B cell (primary cell): ENCODE results near the gene RNLS. TPM values are rescaled to one million over a fixed set of nuclear protein-coding genes. Genes with fewer than 3 reads are reported as not detected.
A peak's percentile ranks its signal among the peaks of the same experiment; 100 is the strongest.

Experiments used
- ATAC-seq: fragments of 200-7000 bp; cut with Tn5 transposase; one replicate; pipeline ENCODE4 v1.10.0; 2021; ENCODE audit warnings: low read depth, mild to moderate bottlenecking, moderate number of reproducible peaks, moderate library complexity
- CTCF ChIA-PET: fragments of 350-600 bp; sonication (Branson Sonifier 250); formaldehyde crosslinking; loops from one replicate; lab custom pipeline; 2021; ENCODE audit warnings: antibody characterized with exemption, inconsistent platforms; lab: Charles Lee
- POLR2A ChIA-PET: fragments of 350-600 bp; sonication (Branson Sonifier 250); formaldehyde crosslinking; loops from one replicate; lab custom pipeline; 2021; ENCODE audit warnings: antibody characterized with exemption; lab: Charles Lee
- DNase-seq: peaks from one replicate; pipeline ENCODE4 v3.0.0; 2013
- H2AFZ ChIP-seq: 2 replicates; pipeline ENCODE4 v1.6.1; 2012; ENCODE audit warnings: mild to moderate bottlenecking, low read depth, low read length; ENCODE audit not compliant: insufficient read depth, poor library complexity, severe bottlenecking
- H3K27ac ChIP-seq, 2 donors: 1 replicate in 1 of 2; 2 replicates in 1 of 2; pipeline ENCODE4 v1.5.1; 2012 to 2013; ENCODE audit warnings: low read length in 2 of 2, mild to moderate bottlenecking in 2 of 2, moderate library complexity in 1 of 2
- H3K27me3 ChIP-seq, 4 experiments: fragments of 200-600 bp in 1 of 4; sonication (generic) in 1 of 4; replicated peaks in 1 of 4; 1 replicate in 2 of 4; 2 replicates in 2 of 4; pipeline versions ENCODE4 v1.6.1 to v1.7.0; 2013 to 2016; ENCODE audit warnings: low read length in 3 of 4, mild to moderate bottlenecking in 2 of 4, mixed read lengths in 1 of 4, moderate library complexity in 1 of 4; ENCODE audit not compliant: insufficient read depth in 4 of 4, control insufficient read depth in 3 of 4; ENCODE audit errors: control extremely low read depth in 1 of 4
- H3K36me3 ChIP-seq, 2 experiments: replicated peaks in 1 of 2; 1 replicate in 1 of 2; 2 replicates in 1 of 2; pipeline versions ENCODE4 v1.6.1 to v1.7.1; 2013; ENCODE audit warnings: low read length in 1 of 2; ENCODE audit not compliant: insufficient read depth in 2 of 2, control insufficient read depth in 1 of 2; ENCODE audit errors: control extremely low read depth in 1 of 2, extremely low read depth in 1 of 2
- H3K4me1 ChIP-seq, 2 donors: fragments of 200-600 bp in 1 of 2; sonication (generic) in 1 of 2; 1 replicate in 1 of 2; 2 replicates in 1 of 2; pipeline versions ENCODE4 v1.5.1 to v1.6.1; 2013 to 2017; ENCODE audit warnings: low read length in 2 of 2; ENCODE audit not compliant: control insufficient read depth in 2 of 2, insufficient read depth in 2 of 2
- H3K4me2 ChIP-seq: replicated peaks from 2 replicates; pipeline ENCODE3; 2012; ENCODE audit warnings: mild to moderate bottlenecking, low read depth, low read length; ENCODE audit not compliant: poor library complexity, severe bottlenecking
- H3K4me3 ChIP-seq, 5 experiments: fragments of 200-600 bp in 1 of 5; sonication (generic) in 1 of 5; 1 replicate in 3 of 5; 2 replicates in 2 of 5; pipeline versions ENCODE4 v1.5.1 to v1.7.0; 2011 to 2016; ENCODE audit warnings: low read length in 4 of 5, mild to moderate bottlenecking in 4 of 5, low read depth in 2 of 5, control low read depth in 1 of 5, moderate library complexity in 1 of 5; ENCODE audit not compliant: insufficient read depth in 1 of 5; ENCODE audit errors: control extremely low read depth in 1 of 5, extremely low read depth in 1 of 5
- H3K79me2 ChIP-seq: fragments of 200-600 bp; sonication (generic); one replicate; pipeline ENCODE4 v1.6.0; 2016; ENCODE audit warnings: low read length; ENCODE audit not compliant: control insufficient read depth, insufficient read depth
- H3K9ac ChIP-seq: fragments of 200-600 bp; sonication (generic); 2 replicates; pipeline ENCODE4 v1.6.1; 2017; ENCODE audit warnings: mild to moderate bottlenecking, low read length, moderate library complexity
- H3K9me3 ChIP-seq, 3 donors: one replicate each; pipeline versions ENCODE4 v1.6.1 to v1.7.1; 2013; ENCODE audit warnings: low read length in 2 of 3; ENCODE audit not compliant: control insufficient read depth in 2 of 3, insufficient read depth in 1 of 3; ENCODE audit errors: control extremely low read depth in 1 of 3
- H4K20me1 ChIP-seq: 2 replicates; pipeline ENCODE4 v1.6.0; 2012; ENCODE audit warnings: mild to moderate bottlenecking, low read length; ENCODE audit not compliant: insufficient read depth, control insufficient read depth, poor library complexity, severe bottlenecking
- H3K27ac Mint-ChIP-seq: one replicate; pipeline ENCODE4 v1.8.0; 2021; ENCODE audit warnings: mixed read lengths
- H3K27me3 Mint-ChIP-seq: one replicate; pipeline ENCODE4 v1.8.0; 2021; ENCODE audit warnings: mixed read lengths
- H3K4me1 Mint-ChIP-seq: one replicate; pipeline ENCODE4 v1.8.0; 2021; ENCODE audit warnings: mixed read lengths
- H3K4me3 Mint-ChIP-seq: one replicate; pipeline ENCODE4 v1.8.0; 2021; ENCODE audit warnings: mixed read lengths
- H3K9me3 Mint-ChIP-seq: one replicate; pipeline ENCODE4 v1.8.0; 2022; ENCODE audit warnings: mixed read lengths; ENCODE audit not compliant: insufficient read depth
- CTCF ChIP-seq: fragments of 200-600 bp; IDR thresholded peaks from one replicate; pipeline ENCODE4 v1.8.0; 2022; ENCODE audit warnings: antibody characterized with exemption, mild to moderate bottlenecking
- EZH2 ChIP-seq: IDR thresholded peaks from 2 replicates; pipeline ENCODE4 v1.6.1; 2012; ENCODE audit warnings: borderline replicate concordance, low read depth, mild to moderate bottlenecking, moderate library complexity, low read length; ENCODE audit not compliant: insufficient read depth, poor library complexity, severe bottlenecking
- WGBS: methylation state at CpG from one replicate; pipeline ENCODE4 v1.1.5; 2013; ENCODE audit warnings: missing lambda C conversion rate; ENCODE audit not compliant: insufficient coverage; 5-methylcytosine and 5-hydroxymethylcytosine counted together
- intact Hi-C: fragments of 100-400 bp; cut with micrococcal nuclease; formaldehyde crosslinking; loops from one replicate; pipeline ENCODE4 v1.10.0; 2022
- polyA plus RNA-seq: library from polyadenylated mRNA; depleted of rRNA; stranded (reverse); fragments of >200 nt; gene quantifications from 2 replicates; pipeline ENCODE4 v1.2.3, GENCODE V29; 2012
- total RNA-seq, 2 donors: library from RNA; stranded (reverse); fragments of 120-200 nt in 1 of 2; gene quantifications; 1 replicate in 1 of 2; 2 replicates in 1 of 2; pipeline versions ENCODE4 v1.2.3 to v1.2.4, GENCODE V29; 2013 to 2022

Gene RNLS
- total and polyA plus RNA-seq, 2 donors (not counting 1 experiment from before 2014, with no cell fraction given) = 3.5 to 7.5 TPM

GRCh38 chr10:88346144-88346977, 236.8 kb downstream of the RNLS start:
- ChIA-PET CTCF (interaction anchor here (0.8 to 1.0 kb wide), 3 partner anchors 27 to 232 kb away, joined by 3 read pairs; no protein-coding TSS in a partner anchor), POLR2A (no interaction called here)
- Histone ChIP-seq H3K79me2 (no peaks in the 10 kb centered on the region), H3K4me3 (no peak overlapping the region), H3K4me2 (peak overlapping the region; percentile 5), H3K4me1 (peaks cover 8 to 30% of the 10 kb centered on the region in 2 donors), H3K9ac (no peak overlapping the region), H3K36me3 (no peaks in the 10 kb centered on the region), H2AFZ (peak overlapping the region; percentile 24), H3K9me3 (no peaks in the 10 kb centered on the region), H3K27ac (no peak overlapping the region), H3K27me3 (no peaks in the 10 kb centered on the region), H4K20me1 (no peaks in the 10 kb centered on the region)
- no peak overlapping the region for H3K27ac Mint-ChIP-seq
- H3K27me3 Mint-ChIP-seq = no peaks in the 10 kb centered on the region
- TF ChIP-seq EZH2 (no peak), CTCF (no peak)
- no peak for ATAC-seq
- H3K9me3 Mint-ChIP-seq = no peaks in the 10 kb centered on the region
- 100% methylated on average over 1 of the region's 6 CpGs for WGBS
- H3K4me3 Mint-ChIP-seq = no peak overlapping the region
- intact Hi-C loops = no loop called here
- peaks cover 32% of the 10 kb centered on the region for H3K4me1 Mint-ChIP-seq
- DNase-seq = no peak
